Measurements from ENCODE around the gene PALD1. TPM values are rescaled to one million over a fixed set of nuclear protein-coding genes. Genes with fewer than 3 reads are reported as not detected.
A peak's percentile ranks its signal among the peaks of the same experiment; 100 is the strongest.

Gene PALD1
- total and polyA plus RNA-seq, 7 donors, result 1.8 to 33.8 (median 13.9) TPM

DNA sequence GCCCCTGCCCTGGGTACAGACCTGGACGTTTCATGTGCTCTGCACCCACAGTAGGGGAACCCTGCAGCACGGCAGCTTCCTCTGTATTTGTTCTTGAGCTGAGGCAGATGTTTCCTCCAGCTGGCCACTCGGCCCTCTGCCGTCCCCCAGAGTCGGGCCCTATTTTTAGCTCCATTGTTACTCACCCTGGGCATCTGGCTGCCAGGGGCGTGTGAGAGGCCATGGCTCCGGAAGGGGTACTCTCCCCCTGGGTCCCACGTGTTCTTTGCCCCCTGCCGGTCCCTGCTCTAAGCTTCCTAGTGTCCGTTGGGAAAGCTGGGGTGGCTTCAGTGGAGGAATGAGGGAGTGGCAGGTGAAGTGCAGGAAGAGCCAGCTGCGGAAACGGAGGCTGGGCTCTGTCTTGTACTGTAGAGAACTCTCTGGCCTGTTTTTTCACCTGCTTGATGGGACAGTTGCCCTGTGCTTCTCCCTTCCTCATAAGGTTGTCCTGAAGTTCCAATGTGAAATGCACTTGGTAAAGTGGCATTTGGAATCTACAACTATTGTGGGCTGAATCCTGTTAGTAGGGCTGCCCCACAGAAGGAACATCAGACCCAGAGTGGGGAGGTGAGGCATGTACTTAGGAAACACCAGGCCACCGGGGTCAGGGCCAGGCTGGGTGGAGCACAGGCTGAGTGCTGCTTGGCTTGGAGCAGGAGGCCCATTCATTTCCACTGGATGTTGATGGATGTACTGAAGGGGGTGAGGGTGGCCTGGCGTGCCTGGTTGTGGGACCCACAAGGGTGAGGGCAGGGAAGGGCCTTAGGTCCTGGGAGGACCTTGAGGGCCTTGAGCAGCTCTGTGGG, 30.6 kb downstream of the PALD1 start:
- Histone ChIP-seq H3K9me3 (no peaks in the 10 kb centered on the region), H3K4me3 (peak overlapping the region in 1 of 4 donors; percentile 2), H3K27me3 (no peaks in the 10 kb centered on the region), H3K27ac (peak overlapping the region; percentile 41 to 73 (median 62)), H3K4me1 (peaks cover 0 to 54% (median 49%) of the 10 kb centered on the region in 4 donors), H3K36me3 (no peaks in the 10 kb centered on the region)
- peak; percentile 84 for DNase-seq
- peak in 3 of 4 donors; percentile 45 to 53 (median 49) for TF ChIP-seq POLR2AphosphoS5 (IDR thresholded peaks at IDR 0.05)
- TF ChIP-seq, protein P1, sequence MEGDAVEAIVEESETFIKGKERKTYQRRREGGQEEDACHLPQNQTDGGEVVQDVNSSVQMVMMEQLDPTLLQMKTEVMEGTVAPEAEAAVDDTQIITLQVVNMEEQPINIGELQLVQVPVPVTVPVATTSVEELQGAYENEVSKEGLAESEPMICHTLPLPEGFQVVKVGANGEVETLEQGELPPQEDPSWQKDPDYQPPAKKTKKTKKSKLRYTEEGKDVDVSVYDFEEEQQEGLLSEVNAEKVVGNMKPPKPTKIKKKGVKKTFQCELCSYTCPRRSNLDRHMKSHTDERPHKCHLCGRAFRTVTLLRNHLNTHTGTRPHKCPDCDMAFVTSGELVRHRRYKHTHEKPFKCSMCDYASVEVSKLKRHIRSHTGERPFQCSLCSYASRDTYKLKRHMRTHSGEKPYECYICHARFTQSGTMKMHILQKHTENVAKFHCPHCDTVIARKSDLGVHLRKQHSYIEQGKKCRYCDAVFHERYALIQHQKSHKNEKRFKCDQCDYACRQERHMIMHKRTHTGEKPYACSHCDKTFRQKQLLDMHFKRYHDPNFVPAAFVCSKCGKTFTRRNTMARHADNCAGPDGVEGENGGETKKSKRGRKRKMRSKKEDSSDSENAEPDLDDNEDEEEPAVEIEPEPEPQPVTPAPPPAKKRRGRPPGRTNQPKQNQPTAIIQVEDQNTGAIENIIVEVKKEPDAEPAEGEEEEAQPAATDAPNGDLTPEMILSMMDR (IDR thresholded peaks at IDR 0.05), result no peak
- intact Hi-C loops (cut with DNase I), result loop anchor here (2.0 kb wide), 1 partner anchor 30 kb away; the partner anchor contains the start of gene PALD1
- 12 to 25% methylated on average over 14 of the region's 14 CpGs for WGBS, 2 donors

DNA sequence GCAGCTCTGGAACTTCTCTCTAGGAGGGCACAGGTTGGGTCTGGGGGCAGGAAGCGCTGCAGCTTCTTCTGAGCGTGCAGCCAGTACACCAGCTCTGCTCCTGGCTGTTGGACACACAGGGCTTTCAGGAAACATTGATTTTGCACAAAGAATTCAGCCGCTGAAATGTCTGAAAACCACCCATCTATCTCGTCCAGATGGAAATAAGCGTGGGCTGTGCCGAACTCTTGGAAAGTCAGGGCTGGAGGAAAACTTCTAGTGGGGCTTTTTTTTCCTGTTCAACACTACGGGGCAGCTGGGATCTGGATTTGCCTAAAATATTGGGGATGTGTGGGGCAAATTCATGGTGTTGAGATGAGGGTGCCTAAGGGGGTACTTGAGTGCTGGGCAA, 31.2 kb downstream of the PALD1 start:
- peak overlapping the region; percentile 41 to 73 (median 62) for H3K27ac ChIP-seq
- no peaks in the 10 kb centered on the region for H3K27me3 ChIP-seq
- TF ChIP-seq, protein P1 (IDR thresholded peaks at IDR 0.05), result no peak
- TF ChIP-seq POLR2A (IDR thresholded peaks at IDR 0.05), result no peak
- no peak for TF ChIP-seq EP300 (IDR thresholded peaks at IDR 0.05)
- no peak for TF ChIP-seq POLR2AphosphoS5 (IDR thresholded peaks at IDR 0.05)
- intact Hi-C loops (cut with DNase I), result loop anchor here (2.0 kb wide), 1 partner anchor 31 kb away; the partner anchor contains the start of gene PALD1
- H3K4me1 ChIP-seq, result peaks cover 0 to 59% (median 50%) of the 10 kb centered on the region in 4 donors
- H3K36me3 ChIP-seq, result no peaks in the 10 kb centered on the region
- 83 to 94% methylated on average over 7 of the region's 7 CpGs for WGBS, 2 donors
- no peak overlapping the region for H3K4me3 ChIP-seq
- no peaks in the 10 kb centered on the region for H3K9me3 ChIP-seq
- DNase-seq, result no peak

DNA sequence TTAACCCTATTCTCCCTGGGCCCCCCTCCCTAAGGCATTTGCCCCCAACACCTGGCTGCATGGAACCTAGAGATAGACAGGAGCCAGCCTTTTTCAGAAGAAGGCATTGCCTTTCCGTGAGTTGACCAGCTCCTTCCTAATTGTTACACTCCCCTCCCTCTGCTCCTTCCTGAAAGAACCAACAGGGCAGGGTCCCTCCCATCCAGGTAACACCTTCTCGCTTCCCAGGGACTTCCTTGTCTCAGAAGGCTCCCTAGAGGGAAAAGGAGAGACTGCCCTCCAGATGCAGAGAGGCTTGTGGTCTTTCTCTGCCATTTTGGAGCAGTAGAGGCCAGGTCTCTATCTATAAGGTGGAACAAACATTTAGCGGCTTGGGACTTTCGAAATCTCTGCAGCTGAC, 31.9 kb downstream of the PALD1 start:
- intact Hi-C loops (cut with DNase I), result no loop called here
- Histone ChIP-seq H3K4me3 (no peak overlapping the region), H3K9me3 (no peaks in the 10 kb centered on the region), H3K27ac (peak overlapping the region; percentile 27 to 73 (median 55)), H3K4me1 (peaks cover 0 to 61% (median 50%) of the 10 kb centered on the region in 4 donors), H3K36me3 (no peaks in the 10 kb centered on the region), H3K27me3 (no peaks in the 10 kb centered on the region)
- WGBS, 2 donors, result 86 to 93% methylated on average over 4 of the region's 4 CpGs
- TF ChIP-seq POLR2AphosphoS5 (IDR thresholded peaks at IDR 0.05) (no peak), POLR2A (IDR thresholded peaks at IDR 0.05) (no peak), EP300 (IDR thresholded peaks at IDR 0.05) (no peak)
- TF ChIP-seq, protein P1 (IDR thresholded peaks at IDR 0.05), result no peak
- no peak for DNase-seq

DNA sequence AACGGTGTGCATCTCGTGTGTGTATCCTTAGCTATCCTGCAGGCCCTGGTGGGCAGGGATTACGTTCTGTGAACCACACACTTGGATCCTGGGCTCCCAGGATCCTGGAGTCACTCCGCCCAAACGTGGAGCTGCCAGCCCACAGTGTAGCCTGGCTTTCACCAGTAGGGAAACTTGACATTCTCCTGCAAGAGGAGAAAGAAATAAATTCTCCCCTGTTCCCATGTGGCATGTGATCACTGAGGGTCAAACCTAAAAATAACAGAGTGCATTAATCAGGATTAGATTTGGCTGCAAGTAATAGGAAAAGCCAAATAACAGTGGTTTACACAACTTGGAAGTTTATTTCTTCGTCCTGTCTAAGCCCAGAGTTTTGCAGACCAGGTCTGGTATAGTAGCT, 32.3 kb downstream of the PALD1 start:
- TF ChIP-seq POLR2AphosphoS5 (IDR thresholded peaks at IDR 0.05) (peak in 1 of 4 donors; percentile 54), EP300 (IDR thresholded peaks at IDR 0.05) (peak in 1 of 4 donors; percentile 12), POLR2A (IDR thresholded peaks at IDR 0.05) (no peak)
- TF ChIP-seq, protein P1 (IDR thresholded peaks at IDR 0.05), result no peak
- H3K4me1 ChIP-seq, result peaks cover 0 to 61% (median 50%) of the 10 kb centered on the region in 4 donors
- no peaks in the 10 kb centered on the region for H3K27me3 ChIP-seq
- H3K4me3 ChIP-seq, result no peak overlapping the region
- no peaks in the 10 kb centered on the region for H3K9me3 ChIP-seq
- DNase-seq, result no peak
- no peaks in the 10 kb centered on the region for H3K36me3 ChIP-seq
- intact Hi-C loops (cut with DNase I), result no loop called here
- 78 to 80% methylated on average over 6 of the region's 6 CpGs for WGBS, 2 donors
- H3K27ac ChIP-seq, result peak overlapping the region in 3 of 4 donors; percentile 27 to 73 (median 69)

All from sigmoid colon (tissue), 7 donors.